NOMO-1 treated with dmso at 0.1 percent for 144 hours (cell line): ENCODE data around the gene SERP1.
"Not testable (repeated sequence)": the region's sequence is repeated elsewhere in the genome, so short reads cannot be mapped to it uniquely, and the experiment has no call there.

ENCODE experiments used
- DNase-seq: peaks from one replicate; lab custom pipeline; 2025; ENCODE audit not compliant: unreplicated experiment; lab: John Stamatoyannopoulos, UW

Gene SERP1

GRCh38 chr3:150540297-150540696 lies 6.0 kb downstream of the SERP1 start:
- no peak for DNase-seq

GRCh38 chr3:150538324-150539208 lies 7.7 kb downstream of the SERP1 start:
- DNase-seq, result no peak

DNA sequence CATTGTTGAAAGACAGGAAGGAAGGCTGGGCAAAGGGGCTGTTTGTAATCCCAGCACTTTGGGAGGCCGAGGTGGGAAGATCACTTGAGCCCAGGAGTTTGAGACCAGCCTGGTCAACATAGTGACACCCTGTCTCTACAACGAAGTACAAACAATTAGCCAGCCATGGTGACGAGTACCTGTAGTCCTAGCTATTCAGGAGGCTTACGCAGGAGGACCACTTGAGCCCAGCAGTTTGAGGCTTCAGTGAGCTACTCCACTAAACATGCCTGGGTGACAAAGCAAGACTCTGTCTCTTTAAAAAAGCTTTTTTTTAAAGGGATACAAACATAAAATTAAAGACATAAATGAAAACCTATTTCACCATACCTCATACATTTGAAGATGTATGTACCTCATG lies 11.1 kb downstream of the SERP1 start:
- no peak for DNase-seq

DNA sequence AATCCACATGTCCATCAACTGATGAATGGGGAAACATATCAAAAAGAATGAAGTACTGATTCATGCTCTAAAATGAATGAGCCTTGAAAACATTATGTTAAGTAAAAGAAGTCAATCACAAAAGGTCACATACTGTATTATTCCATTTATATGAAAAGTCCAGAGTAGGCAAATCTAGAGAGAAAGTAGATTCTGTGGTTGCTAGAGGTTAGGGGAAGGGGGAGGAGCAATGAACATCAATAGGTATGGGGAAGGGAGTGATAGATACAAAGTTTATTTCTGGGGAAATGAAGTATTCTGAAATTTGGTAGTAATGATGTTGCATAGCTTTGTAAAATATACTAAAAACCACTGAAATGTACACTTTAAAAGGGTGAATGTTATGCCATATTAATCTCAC lies 14.5 kb downstream of the SERP1 start:
- no peak for DNase-seq

- no peak for DNase-seq
These were observed 17.9 kb downstream of the SERP1 start for GRCh38 chr3:150528354-150528797.

DNA sequence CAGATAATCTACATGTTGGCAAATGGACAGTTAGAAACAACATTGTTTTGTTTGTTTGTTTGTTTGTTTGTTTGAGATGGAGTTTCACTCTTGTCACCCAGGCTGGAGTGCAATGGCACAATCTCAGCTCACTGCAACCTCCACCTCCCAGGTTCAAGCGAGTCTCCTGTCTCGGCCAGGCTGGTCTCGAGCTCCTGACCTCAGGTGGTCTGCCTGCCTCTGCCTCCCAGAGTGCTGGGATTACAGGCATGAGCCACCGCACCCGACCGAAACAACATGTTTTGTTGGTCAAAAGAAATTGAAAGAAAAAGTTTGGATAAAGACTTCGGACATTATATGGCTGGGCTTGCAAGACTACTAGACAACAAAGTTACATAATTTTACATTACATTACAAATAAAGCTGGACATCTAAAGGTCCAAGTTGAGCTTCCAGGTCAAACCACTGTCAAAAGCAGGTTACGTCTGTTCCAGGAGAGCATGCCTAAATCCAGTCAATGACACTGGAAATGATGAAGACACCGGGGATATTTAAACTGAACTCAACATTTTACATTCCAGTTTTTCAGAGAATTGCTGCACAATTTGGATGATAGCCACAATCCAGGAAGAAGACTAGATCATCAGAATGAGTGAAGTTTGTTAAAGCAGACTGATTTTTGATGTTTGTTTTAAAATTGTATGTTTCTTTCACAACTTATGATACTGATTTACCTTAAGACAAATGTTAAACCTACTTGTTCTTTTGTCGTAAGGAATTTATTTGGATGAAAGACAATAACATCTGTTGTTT lies 18.6 kb downstream of the SERP1 start:
- no peak for DNase-seq

GRCh38 chr3:150523538-150523937 lies 22.8 kb downstream of the SERP1 start:
- DNase-seq, result no peak

DNA sequence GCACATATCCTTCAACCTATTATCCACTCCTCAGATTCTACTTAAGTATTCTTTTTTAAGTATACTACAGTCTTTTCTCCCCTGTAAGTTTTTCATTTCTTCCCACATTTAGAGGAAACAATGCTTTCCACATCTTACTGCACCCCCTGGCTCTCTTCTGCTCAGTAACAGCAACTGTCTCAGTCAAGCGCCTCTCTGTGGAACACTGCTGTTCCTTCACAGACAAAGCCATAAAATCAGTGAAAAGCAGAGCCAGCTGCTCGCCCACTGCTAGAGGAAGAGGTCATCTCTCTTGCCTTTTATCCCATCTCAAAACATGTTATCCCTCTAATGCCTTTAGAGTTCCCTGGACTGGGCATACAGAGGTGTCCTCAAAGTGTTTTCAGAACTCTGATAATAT lies 24.8 kb downstream of the SERP1 start:
- no peak for DNase-seq

GRCh38 chr3:150520408-150520807 lies 25.9 kb downstream of the SERP1 start:
- no peak for DNase-seq

GRCh38 chr3:150519026-150519425 lies 27.3 kb downstream of the SERP1 start:
- DNase-seq, result no peak

DNA sequence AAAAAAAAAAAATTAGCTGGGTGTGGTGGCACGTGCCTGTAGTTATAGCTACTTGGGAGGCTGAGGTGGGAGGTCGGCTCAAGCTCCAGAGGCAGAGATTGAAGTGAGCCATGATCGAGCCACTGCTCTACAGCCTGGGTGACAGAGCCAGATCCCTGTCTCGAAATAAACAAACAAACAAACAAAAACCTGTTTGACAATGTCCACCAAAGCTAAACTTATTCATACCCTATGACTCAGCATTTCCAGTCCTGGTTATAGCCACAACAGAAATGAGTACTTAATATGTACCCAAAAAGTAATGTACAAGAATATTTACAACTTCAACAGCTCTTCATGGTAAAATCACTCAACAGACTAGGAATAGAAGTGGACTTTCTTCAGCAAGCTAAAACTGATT lies 31.1 kb downstream of the SERP1 start:
- DNase-seq, result no peak

- DNase-seq, result no peak
These were observed 35.0 kb downstream of the SERP1 start for GRCh38 chr3:150511122-150511821.

DNA sequence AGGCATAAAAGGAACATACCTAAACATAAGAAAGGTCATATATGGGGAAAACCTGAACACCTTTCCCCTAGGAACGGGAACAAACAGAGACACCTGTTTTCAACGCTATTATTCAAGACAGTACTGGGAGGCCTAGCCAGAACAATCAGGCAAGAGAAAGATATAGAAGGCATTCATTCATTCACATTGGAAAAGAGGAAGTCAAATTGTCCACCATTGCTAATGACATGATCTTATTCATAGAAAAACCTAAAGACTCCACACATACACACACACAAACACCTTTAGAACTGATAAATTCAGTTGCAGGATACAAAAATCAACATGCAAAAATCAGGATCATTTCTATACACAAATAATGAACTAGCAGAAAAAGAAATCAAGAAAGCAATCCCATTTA lies 36.5 kb downstream of the SERP1 start:
- no peak for DNase-seq

- DNase-seq, result no peak
These were observed 37.9 kb downstream of the SERP1 start for GRCh38 chr3:150508401-150508800.

- no peak for DNase-seq
These were observed 41.8 kb downstream of the SERP1 start for GRCh38 chr3:150504483-150504882.

DNA sequence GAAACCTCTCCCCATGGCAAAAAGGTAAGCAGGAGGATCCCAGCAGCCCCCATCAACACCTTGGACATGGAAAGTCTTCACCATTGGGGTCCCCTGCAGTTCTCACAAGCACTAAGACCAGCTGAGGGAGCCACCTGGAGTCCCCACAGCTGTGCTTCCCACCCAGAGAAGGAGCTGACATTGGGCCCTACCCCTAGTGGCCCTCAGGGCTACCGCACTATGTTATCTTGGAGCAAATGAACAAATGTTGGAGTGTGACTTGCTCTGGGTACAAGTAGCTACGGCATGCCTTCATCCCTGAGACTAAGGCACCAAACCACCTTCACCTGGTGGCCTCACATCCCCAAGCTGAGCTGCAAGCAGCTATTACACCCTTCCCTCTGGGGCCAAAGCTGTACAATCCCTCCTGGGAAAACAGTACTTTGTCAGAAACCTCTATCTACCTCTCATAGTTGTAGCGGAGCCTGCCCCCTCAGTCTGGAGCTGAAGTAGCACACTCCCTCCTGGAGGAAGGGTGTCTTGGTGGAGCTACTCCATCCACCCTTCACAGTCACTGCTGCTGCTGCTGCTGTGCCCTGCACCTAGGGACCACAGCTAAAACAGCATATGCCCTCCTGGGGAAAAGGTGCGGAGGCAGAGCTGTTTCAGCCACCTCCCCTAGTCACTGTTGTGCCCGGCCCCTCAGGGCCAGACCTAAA lies 42.7 kb downstream of the SERP1 start:
- DNase-seq, result no peak

- not testable (repeated sequence) for DNase-seq
These were observed 45.3 kb downstream of the SERP1 start for GRCh38 chr3:150500960-150501359.

- DNase-seq, result no peak
These were observed 48.3 kb downstream of the SERP1 start for GRCh38 chr3:150497956-150498355.

- peak; percentile 5 for DNase-seq
These were observed 50.6 kb downstream of the SERP1 start for GRCh38 chr3:150495563-150496168.

DNA sequence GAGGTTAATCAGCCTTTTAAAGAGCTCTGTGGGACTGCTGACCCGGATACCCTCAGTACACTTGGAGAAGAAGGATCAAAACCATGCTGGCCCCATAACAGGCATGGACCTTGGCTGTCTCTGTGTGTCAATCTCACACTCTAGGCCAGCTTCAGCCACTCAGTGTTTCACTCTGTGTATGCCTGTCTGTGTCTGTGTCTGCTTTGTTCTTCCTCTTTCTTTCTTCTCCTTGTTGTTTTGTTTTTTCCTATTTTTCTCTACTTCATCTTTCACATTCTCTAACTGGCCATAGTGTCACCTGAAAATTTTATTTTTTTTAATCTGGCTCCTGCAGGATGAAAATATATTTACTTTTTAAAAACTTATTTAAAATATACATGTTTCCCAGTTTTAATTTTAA lies 51.1 kb downstream of the SERP1 start:
- DNase-seq, result peak; percentile 2
